Stimulated activated CD4-positive, alpha-beta T cell treated with anti-CD3 and anti-CD28 coated beads, Interleukin-1b, Interleukin-23, amount 100 ng/mL, for 1 hour (primary cell): ENCODE results near the gene MLPH.
"Not testable (repeated sequence)": the region's sequence is repeated elsewhere in the genome, so short reads cannot be mapped to it uniquely, and the experiment has no call there.

Experiments
- DNase-seq, 2 donors: peaks; one replicate each; pipeline ENCODE4 v3.0.0-alpha.2; 2020; ENCODE audit warnings: low read depth in 2 of 2

MLPH gene

GRCh38 chr2:237457388-237457941 lies 29.6 kb upstream of the MLPH start:
- no peak for DNase-seq

GRCh38 chr2:237458519-237458918 lies 28.5 kb upstream of the MLPH start:
- DNase-seq = no peak

DNA sequence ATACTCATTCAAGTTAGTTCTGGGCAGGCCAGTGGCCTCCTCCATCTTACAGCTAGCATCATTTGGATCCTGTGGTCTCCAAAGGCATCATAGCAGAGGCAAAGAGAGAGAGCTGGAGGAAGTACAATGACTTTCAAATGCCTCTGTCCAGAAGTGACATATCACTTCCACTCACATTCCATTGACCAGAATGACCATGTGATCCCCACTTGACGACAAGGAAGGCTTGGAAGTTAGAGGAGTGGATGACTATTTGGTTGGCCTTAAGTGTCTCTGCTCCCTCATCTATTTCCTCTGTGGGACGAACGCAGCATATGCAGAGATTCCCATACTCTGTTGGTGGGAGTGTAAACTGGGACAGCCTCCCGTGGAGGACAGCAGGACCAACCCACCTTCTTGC lies 27.8 kb upstream of the MLPH start:
- DNase-seq = no peak

DNA sequence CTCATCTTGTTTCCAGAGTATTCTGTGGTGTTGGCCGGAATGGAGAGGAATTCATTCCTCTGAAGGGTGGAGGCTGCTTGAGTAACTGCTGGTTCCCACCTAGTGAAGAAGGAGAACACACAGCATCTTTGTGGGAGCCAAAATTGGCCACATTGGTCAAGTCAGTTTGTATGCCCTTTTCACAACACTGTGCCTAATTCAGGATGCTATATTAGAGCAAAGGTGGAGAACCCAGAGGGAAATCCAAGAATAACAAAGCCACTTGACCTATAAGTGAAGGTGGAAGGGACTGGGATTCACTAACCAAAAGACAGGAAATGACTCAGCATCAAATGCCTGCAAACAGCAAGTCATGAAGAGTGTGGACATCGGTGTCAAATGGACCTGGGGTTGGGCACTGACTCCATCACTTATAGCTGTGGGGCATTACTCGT lies 27.3 kb upstream of the MLPH start:
- DNase-seq = no peak

GRCh38 chr2:237464757-237465391 lies 22.2 kb upstream of the MLPH start:
- DNase-seq = no peak

DNA sequence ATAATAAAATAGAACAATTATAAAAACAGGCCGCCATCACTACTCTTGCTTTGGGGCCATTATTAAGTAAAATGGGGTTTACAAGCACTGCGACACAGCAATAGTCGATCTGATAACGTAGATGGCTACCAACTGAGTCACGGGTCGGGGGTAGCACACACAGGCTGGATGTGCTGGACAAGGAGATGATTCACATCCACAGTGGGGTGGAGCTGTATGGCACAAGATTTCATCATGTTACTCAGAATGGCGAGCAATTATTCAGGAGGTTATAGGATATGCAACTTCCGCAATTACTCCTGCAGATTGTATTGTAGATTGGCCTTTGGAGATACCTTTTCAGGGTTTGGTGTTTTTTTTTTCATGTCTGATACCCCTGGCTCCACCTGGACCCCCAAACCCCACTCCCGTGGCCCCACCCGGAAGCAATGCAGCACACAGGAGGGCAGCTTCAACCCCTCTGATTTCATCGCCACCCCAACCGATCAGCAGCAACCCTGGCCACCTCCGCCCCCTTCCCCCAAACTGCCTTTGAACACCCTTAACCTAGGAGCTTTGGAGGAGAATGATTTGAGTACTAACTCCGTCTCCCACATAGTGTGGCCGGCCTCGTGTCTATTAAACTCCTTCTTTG lies 21.4 kb upstream of the MLPH start:
- DNase-seq = no peak

DNA sequence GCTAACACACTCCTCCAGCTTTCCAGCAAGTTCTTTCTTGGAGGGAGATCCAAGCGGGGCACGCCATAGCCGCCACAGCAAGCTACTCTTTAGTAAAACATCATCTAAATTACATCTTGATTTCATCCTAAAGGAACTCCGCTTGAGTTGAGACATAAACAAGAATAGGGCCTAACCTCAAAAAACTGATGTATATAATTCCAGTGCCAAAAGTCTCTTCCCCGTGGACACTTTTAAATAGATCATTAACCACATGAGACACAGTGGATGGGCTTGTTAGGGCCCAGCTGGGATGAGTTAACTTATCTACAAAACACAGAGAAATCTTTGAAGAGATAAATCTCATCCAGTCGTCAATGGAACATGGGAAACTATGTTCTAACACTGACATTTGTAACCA lies 20.8 kb upstream of the MLPH start:
- no peak for DNase-seq

- DNase-seq = no peak
Measured at GRCh38 chr2:237467447-237468179, 19.4 kb upstream of the MLPH start.

DNA sequence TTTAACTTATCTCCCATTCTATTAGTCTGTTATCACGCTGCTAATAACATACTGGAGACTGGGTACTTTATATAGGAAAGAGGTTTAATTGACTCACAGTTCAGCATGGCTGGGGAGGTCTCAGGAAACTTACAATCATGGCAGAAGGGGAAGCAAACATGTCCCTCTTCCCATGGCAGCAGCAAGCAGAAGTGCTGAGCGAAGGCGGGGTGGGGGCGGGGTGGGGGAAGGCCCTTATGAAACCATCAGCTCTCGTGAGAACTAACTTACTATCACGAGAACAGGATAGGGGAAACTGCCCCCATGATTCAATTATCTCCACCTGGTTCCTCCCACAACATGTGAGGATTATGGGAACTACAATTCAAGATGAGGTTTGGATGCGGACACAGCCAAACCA lies 17.6 kb upstream of the MLPH start:
- DNase-seq = not testable (repeated sequence)

- DNase-seq = no peak
Measured at GRCh38 chr2:237469849-237470248, 17.2 kb upstream of the MLPH start.

DNA sequence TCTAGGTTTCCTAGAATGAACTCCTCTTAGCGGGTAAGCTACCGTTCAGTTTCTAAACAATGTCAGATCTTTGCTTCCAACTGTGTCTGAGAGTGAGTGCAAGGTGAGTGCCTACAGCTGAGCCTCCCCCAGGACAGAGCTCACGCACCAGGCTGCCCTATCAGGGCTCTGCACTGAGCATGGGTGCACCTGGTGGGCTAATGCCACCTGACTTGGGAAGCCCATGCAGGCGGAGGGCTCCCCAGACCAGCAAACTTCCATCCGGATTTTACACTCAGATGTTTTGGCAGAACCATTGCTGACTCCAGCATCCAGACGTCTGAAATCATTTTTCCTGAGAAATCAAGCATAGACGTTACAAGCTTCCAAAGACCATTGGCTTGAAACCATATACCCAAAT lies 16.1 kb upstream of the MLPH start:
- DNase-seq = no peak

DNA sequence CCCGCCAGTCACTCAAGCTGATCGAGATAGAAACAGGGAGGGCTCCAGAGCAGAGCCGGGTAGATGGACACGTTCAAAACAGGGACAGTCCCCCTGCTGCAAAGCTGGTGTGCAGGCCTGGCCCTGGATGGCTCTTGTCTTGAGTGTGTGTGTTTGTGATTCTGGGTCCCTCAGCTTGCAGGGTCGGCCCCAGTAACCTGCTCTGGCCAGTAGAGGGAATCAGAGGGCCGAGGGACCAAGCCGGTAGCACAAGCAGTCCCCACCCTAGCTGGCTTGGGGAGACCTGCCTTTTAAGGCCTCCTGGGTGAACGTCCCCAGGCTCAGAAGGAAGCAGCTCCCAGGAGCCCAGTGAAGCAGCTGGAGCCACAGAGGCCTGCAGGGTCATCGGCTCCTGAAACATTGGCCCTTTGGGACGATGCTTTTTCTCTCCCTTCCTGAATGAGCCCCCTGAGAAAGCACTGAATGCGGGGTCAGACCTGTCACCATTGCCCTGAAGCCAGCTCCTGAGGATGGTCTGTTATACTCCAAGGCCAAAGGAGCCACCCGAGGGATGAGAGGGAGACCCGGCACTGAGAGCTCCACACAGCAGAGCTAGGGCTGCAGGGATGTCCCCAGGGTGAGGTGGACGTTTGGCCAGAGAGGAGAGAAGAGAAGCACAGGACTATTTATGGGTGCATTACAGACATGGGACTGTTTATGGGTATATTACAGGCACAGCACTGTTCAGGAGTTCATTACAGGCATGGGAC lies 15.4 kb upstream of the MLPH start:
- no peak for DNase-seq

GRCh38 chr2:237472187-237472712 lies 14.8 kb upstream of the MLPH start:
- DNase-seq = no peak

- no peak for DNase-seq
Measured at GRCh38 chr2:237472909-237473877, 13.9 kb upstream of the MLPH start.

GRCh38 chr2:237473878-237474441 lies 13.1 kb upstream of the MLPH start:
- no peak for DNase-seq

DNA sequence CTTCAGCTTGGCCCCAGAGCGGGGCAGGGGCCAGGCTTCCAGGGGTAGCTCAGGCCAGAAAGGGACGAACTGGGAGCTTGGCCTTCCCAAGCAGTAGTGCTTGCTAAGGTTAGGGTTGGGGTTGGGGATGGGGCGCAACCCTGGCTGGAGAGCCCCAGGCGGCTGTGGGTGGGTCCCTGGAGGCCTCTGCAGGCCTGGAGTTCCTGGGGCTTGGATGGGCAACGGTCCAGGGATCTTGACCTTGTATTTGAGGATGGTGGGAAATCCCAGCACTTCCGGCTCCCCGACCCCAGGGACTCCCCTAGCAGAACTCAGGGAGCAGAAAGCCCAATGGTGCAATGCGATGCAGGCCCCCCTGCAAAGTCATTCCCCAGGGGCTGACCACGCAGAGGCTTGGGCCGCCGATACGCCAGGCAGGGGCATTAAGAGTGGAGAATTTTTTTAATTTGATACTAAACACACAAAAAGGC lies 12.6 kb upstream of the MLPH start:
- no peak for DNase-seq

DNA sequence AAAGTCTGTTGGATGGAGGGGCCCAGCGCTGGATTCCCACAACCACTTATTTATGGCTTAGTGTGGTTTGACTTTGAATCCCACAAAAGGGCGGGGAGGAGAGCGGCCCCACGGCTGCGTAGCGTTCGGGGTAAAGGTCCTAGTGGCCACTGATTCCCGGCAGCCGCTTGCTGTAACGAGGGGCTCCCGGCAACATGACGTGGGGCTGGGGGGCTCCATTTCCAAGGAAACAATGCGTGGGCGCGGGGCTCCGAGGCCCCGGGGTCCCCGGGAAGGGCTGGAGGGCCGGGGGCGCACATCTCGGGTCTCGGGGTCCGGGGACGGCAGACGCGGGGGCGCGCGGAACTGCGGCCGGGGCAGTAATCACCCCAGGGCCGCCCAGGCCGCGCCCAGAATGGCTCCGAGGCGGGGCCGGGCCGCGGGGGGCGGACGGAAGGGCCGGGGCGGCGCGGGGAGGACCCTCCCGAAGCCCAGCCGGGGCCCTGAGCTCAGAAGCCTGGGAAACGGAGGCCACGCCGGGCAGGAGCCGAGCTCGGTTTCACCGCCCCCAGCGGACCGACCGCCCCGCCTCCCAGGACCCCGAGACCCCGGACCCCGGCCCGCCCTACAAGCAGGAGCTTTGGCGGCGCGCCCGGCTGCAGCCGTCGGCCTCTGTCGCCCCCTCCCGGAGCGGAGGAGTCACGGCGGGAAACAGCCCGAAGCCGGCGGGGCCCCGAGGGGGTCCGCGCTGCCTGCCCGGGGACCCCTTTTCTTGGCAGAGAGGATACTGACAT lies 11.9 kb upstream of the MLPH start:
- DNase-seq = peak; percentile 53 to 67

DNA sequence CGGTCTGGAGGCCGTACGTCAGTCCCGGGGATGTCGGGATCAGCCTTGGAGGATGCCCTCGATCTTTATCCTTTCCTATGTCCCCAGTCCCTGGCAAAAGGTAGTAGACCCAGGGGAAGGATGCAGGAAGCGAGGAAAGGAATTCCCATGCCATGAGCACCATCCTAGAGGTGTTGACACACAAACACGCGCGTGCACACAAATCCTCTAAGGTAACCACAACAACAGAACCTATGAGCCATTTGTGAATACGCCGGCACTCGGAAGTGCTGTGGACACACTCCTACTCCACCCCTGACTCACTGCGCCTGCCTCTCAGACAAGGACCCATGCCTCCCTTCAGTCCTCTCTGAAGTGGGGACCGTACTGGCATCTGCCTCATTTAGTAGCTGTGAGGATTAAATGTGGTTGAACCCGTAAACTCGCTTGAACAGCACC lies 11.3 kb upstream of the MLPH start:
- peak in 1 of 2 donors; percentile 21 for DNase-seq

DNA sequence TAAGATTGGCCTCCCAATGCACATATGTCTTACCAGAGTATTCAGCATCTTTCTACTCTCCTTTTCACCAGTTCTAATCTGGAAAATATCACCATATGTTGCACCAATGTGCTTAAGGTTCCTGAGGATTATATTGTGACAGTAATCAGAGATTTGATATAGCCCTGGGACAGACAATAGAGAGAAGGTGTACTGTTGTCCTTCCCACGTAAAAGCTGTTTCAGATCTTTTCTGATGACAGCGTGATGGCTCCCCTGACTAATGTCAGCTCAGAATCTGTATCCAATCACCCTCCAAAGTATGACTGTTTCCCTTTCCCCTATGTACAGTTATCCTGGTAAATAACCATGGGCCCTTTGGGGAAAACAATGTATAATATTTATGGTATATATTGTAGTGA lies 9.0 kb upstream of the MLPH start:
- no peak for DNase-seq
